Lower leg skin (tissue), 4 donors: ENCODE measurements around the gene PARD6B. TPM values are rescaled to one million over a fixed set of nuclear protein-coding genes. Genes with fewer than 3 reads are reported as not detected.

Experiments
- DNase-seq, 2 donors: peaks; one replicate each; pipeline ENCODE4 v3.0.0-alpha.2; 2019; ENCODE audit warnings: low spot score in 2 of 2
- H3K4me3 ChIP-seq: fragments of 200-600 bp; sonication (generic); 2 replicates; pipeline ENCODE4 v1.5.1; 2017; ENCODE audit warnings: mild to moderate bottlenecking, low read depth; ENCODE audit not compliant: poor library complexity, severe bottlenecking
- POLR2A ChIP-seq, 2 donors: fragments of 450-650 bp; IDR thresholded peaks; one replicate each; pipeline ENCODE4 v1.6.1; 2016 to 2017; ENCODE audit warnings: antibody characterized with exemption in 2 of 2, mild to moderate bottlenecking in 1 of 2, moderate library complexity in 1 of 2
- WGBS, 2 donors: methylation state at CpG; one replicate each; pipeline ENCODE4 v1.1.5; 2018; 5-methylcytosine and 5-hydroxymethylcytosine counted together
- intact Hi-C: fragments of 100-400 bp; cut with DNase I; formaldehyde crosslinking; loops from one replicate; pipeline ENCODE4 v1.15.0; 2023; ENCODE audit warnings: low total_unique reads
- total RNA-seq, 4 donors: library from RNA; depleted of rRNA; stranded (reverse); fragments of >200 nt; gene quantifications; one replicate each; pipeline ENCODE4 v1.1.0, GENCODE V29; 2016
- TF ChIP-seq, protein P1 (sequence below), 3 donors: fragments of 450-650 bp; IDR thresholded peaks; one replicate each; pipeline ENCODE4 v1.5.1; 2016; ENCODE audit warnings: antibody characterized with exemption in 3 of 3, mild to moderate bottlenecking in 3 of 3, moderate library complexity in 2 of 3

Gene PARD6B
- total RNA-seq, 4 donors from 2014 or later, result 10.5 to 11.8 (median 10.9) TPM

GRCh38 chr20:50783903-50784302, 52.5 kb downstream of the PARD6B start:
- intact Hi-C loops, result no loop called here
- no peak for DNase-seq
- no peak for TF ChIP-seq POLR2A (IDR thresholded peaks at IDR 0.05)
- TF ChIP-seq, protein P1, sequence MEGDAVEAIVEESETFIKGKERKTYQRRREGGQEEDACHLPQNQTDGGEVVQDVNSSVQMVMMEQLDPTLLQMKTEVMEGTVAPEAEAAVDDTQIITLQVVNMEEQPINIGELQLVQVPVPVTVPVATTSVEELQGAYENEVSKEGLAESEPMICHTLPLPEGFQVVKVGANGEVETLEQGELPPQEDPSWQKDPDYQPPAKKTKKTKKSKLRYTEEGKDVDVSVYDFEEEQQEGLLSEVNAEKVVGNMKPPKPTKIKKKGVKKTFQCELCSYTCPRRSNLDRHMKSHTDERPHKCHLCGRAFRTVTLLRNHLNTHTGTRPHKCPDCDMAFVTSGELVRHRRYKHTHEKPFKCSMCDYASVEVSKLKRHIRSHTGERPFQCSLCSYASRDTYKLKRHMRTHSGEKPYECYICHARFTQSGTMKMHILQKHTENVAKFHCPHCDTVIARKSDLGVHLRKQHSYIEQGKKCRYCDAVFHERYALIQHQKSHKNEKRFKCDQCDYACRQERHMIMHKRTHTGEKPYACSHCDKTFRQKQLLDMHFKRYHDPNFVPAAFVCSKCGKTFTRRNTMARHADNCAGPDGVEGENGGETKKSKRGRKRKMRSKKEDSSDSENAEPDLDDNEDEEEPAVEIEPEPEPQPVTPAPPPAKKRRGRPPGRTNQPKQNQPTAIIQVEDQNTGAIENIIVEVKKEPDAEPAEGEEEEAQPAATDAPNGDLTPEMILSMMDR (IDR thresholded peaks at IDR 0.05), result no peak
- H3K4me3 ChIP-seq, result no peak overlapping the region
- WGBS, 2 donors, result 83 to 90% methylated on average over 6 of the region's 6 CpGs

DNA sequence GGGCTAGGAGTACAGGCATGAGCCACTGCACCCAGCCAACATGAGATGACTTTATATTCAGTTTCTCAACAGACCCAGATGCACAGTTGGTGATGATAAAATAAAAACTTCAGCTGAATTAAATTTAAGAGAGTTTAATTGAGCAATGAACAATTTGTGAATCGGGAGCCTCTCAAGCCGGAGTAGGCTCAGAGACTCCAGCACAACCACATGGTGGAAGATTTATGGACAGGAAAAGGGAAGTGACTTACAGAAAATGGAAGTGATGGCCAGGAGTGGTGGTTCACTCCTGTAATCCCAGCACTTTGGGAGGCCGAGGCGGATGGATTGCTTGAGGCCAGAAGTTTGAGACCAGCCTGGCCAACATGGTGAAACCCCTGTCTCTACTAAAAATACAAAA, 53.1 kb downstream of the PARD6B start:
- H3K4me3 ChIP-seq, result no peak overlapping the region
- intact Hi-C loops, result no loop called here
- TF ChIP-seq, protein P1 (IDR thresholded peaks at IDR 0.05), result no peak
- no peak for TF ChIP-seq POLR2A (IDR thresholded peaks at IDR 0.05)
- WGBS, 2 donors, result 76% methylated on average over 4 of the region's 4 CpGs
- no peak for DNase-seq

DNA sequence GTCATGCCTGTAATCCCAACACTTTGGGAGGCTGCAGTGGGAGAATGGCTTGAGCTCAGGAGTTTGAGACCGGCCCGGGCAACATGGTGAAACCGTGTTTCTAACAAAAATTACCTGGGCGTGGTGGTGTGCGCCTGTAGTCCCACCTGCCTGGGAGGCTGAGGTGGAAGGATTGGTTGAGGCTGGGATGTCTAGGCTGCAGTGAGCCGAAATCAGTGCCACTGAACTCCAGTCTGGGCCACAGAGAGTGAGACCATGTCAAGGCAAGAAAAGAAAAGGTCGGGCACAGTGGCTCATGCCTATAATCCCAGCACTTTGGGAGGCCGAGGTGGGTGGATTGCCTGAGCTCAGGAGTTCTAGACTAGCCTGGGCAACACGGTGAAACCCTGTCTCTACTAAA, 55.3 kb downstream of the PARD6B start:
- TF ChIP-seq POLR2A (IDR thresholded peaks at IDR 0.05), result no peak
- TF ChIP-seq, protein P1 (IDR thresholded peaks at IDR 0.05), result no peak
- 91 to 97% methylated on average over 9 of the region's 9 CpGs for WGBS, 2 donors
- intact Hi-C loops, result no loop called here
- H3K4me3 ChIP-seq, result no peak overlapping the region
- DNase-seq, result no peak

- intact Hi-C loops, result no loop called here
- no peak overlapping the region for H3K4me3 ChIP-seq
- DNase-seq, result no peak
- 89 to 95% methylated on average over 2 of the region's 2 CpGs for WGBS, 2 donors
- TF ChIP-seq, protein P1 (IDR thresholded peaks at IDR 0.05), result no peak
- TF ChIP-seq POLR2A (IDR thresholded peaks at IDR 0.05), result no peak
These were observed 55.8 kb downstream of the PARD6B start for GRCh38 chr20:50787181-50787580.

GRCh38 chr20:50788045-50788991, 56.9 kb downstream of the PARD6B start:
- 64 to 67% methylated on average over 18 of the region's 18 CpGs for WGBS, 2 donors
- TF ChIP-seq, protein P1 (IDR thresholded peaks at IDR 0.05), result no peak
- no peak for TF ChIP-seq POLR2A (IDR thresholded peaks at IDR 0.05)
- intact Hi-C loops, result no loop called here
- no peak for DNase-seq
- no peak overlapping the region for H3K4me3 ChIP-seq
